Gastroesophageal sphincter (tissue), 4 donors: Measurements from ENCODE around the gene PCDH15. TPM values are rescaled to one million over a fixed set of nuclear protein-coding genes. Genes with fewer than 3 reads are reported as not detected.
"Not testable (repeated sequence)": the region's sequence is repeated elsewhere in the genome, so short reads cannot be mapped to it uniquely, and the experiment has no call there.

Source experiments
- ATAC-seq: fragments of 150-250 bp; one replicate; pipeline ENCODE4 v1.9.1; 2016; ENCODE audit warnings: mild to moderate bottlenecking, moderate library complexity
- H3K27ac ChIP-seq, 4 donors: fragments of 200-600 bp; sonication (generic) in 3 of 4; 1 replicate in 3 of 4; 2 replicates in 1 of 4; pipeline ENCODE4 v1.5.1; 2016 to 2019
- H3K27me3 ChIP-seq: fragments of 200-600 bp; sonication (generic); one replicate; pipeline ENCODE4 v1.5.1; 2019
- H3K36me3 ChIP-seq, 2 donors: fragments of 200-600 bp; sonication (generic); one replicate each; pipeline ENCODE4 v1.5.1; 2019; ENCODE audit warnings: control low read depth in 1 of 2
- H3K4me1 ChIP-seq, 3 donors: fragments of 200-600 bp; sonication (generic); 1 replicate in 2 of 3; 2 replicates in 1 of 3; pipeline ENCODE4 v1.5.1; 2016 to 2019; ENCODE audit warnings: control low read depth in 2 of 3
- H3K4me3 ChIP-seq, 2 donors: fragments of 200-600 bp; sonication (generic); one replicate each; pipeline ENCODE4 v1.5.1; 2019; ENCODE audit warnings: mild to moderate bottlenecking in 1 of 2, moderate library complexity in 1 of 2
- H3K9me3 ChIP-seq, 3 donors: fragments of 200-600 bp; sonication (generic); one replicate each; pipeline ENCODE4 v1.5.1; 2017 to 2019; ENCODE audit warnings: control low read depth in 2 of 3
- EP300 ChIP-seq: sonication (generic); formaldehyde crosslinking; IDR thresholded peaks from one replicate; pipeline ENCODE4 v1.6.1; 2017; ENCODE audit warnings: antibody characterized with exemption, mild to moderate bottlenecking
- POLR2A ChIP-seq, 2 donors: fragments of 450-650 bp; IDR thresholded peaks; one replicate each; pipeline ENCODE4 v1.6.1; 2017; ENCODE audit warnings: antibody characterized with exemption in 2 of 2, mild to moderate bottlenecking in 2 of 2, moderate library complexity in 1 of 2
- POLR2AphosphoS5 ChIP-seq: sonication (generic); formaldehyde crosslinking; IDR thresholded peaks from one replicate; pipeline ENCODE4 v1.6.1; 2017; ENCODE audit warnings: antibody characterized with exemption
- WGBS, 2 donors: methylation state at CpG; one replicate each; pipeline ENCODE4 v1.1.5; 2018; ENCODE audit warnings: low coverage in 1 of 2; 5-methylcytosine and 5-hydroxymethylcytosine counted together
- total RNA-seq, 4 donors: library from RNA; depleted of rRNA; stranded (reverse); fragments of >200 nt; gene quantifications; one replicate each; pipeline ENCODE4 v1.1.0, GENCODE V29; 2016
- TF ChIP-seq, protein P1 (sequence below), 4 experiments: fragments of 200-600 bp in 2 of 4; fragments of 450-650 bp in 2 of 4; sonication (generic) in 1 of 4; IDR thresholded peaks; one replicate each; pipeline ENCODE4 v1.5.1; 2017 to 2019; ENCODE audit warnings: antibody characterized with exemption in 4 of 4, mild to moderate bottlenecking in 2 of 4, moderate library complexity in 2 of 4

The PCDH15 gene
- total RNA-seq, 4 donors from 2014 or later = 0.10 to 0.50 (median 0.27) TPM; not detected in 1

DNA sequence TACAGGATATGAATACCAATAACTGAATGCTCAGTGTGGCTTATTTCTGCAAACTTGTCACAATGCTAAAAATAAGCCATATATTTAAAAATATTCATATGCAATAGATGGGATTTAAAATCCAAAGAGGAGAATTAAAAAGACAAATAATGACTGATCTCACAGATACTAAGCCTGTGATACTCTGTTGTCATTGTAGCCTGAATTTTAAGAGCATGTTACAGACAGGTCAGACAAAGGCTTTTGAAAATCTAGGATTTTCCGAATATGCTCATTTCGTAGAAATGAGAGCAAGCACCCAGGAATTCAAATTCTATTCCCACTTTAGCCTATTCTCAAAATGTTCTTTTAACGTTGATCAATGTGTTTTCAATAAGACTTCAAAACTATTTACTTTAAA is 269.7 kb downstream of the PCDH15 start:
- Histone ChIP-seq H3K4me3 (no peak overlapping the region), H3K9me3 (no peaks in the 10 kb centered on the region), H3K36me3 (no peaks in the 10 kb centered on the region), H3K27ac (no peak overlapping the region), H3K4me1 (no peaks in the 10 kb centered on the region), H3K27me3 (no peaks in the 10 kb centered on the region)
- 70 to 84% methylated on average over 3 of the region's 3 CpGs for WGBS, 2 donors
- TF ChIP-seq, protein P1, sequence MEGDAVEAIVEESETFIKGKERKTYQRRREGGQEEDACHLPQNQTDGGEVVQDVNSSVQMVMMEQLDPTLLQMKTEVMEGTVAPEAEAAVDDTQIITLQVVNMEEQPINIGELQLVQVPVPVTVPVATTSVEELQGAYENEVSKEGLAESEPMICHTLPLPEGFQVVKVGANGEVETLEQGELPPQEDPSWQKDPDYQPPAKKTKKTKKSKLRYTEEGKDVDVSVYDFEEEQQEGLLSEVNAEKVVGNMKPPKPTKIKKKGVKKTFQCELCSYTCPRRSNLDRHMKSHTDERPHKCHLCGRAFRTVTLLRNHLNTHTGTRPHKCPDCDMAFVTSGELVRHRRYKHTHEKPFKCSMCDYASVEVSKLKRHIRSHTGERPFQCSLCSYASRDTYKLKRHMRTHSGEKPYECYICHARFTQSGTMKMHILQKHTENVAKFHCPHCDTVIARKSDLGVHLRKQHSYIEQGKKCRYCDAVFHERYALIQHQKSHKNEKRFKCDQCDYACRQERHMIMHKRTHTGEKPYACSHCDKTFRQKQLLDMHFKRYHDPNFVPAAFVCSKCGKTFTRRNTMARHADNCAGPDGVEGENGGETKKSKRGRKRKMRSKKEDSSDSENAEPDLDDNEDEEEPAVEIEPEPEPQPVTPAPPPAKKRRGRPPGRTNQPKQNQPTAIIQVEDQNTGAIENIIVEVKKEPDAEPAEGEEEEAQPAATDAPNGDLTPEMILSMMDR (IDR thresholded peaks at IDR 0.05) = no peak
- no peak for TF ChIP-seq POLR2AphosphoS5
- TF ChIP-seq EP300 = no peak
- TF ChIP-seq POLR2A (IDR thresholded peaks at IDR 0.05) = no peak
- ATAC-seq = no peak

DNA sequence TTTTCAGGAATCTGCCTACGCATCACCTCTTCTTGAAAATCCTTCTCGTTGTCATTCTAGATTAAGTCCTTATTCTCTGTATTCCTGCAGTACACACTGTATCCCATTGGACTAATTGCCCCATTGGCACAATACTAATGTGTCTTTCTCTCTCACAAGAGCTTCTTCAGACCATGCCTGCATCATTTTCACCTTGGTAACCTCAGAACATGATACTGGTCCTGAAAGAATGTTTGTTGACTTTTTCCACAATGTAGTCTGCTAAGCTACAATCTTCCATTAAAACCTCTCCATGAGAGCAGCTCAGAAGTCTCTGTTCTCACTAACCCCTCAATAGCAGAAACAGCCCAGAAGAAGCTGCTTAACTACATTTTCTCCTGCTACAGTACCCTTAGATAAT is 270.7 kb downstream of the PCDH15 start:
- WGBS, 2 donors = 43 to 84% methylated on average over 1 to 2 of the region's 2 CpGs
- no peaks in the 10 kb centered on the region for H3K36me3 ChIP-seq
- no peaks in the 10 kb centered on the region for H3K27me3 ChIP-seq
- no peaks in the 10 kb centered on the region for H3K4me1 ChIP-seq
- no peak for ATAC-seq
- no peaks in the 10 kb centered on the region for H3K9me3 ChIP-seq
- H3K27ac ChIP-seq = no peak overlapping the region
- no peak overlapping the region for H3K4me3 ChIP-seq
- TF ChIP-seq POLR2AphosphoS5 = no peak
- no peak for TF ChIP-seq EP300
- no peak for TF ChIP-seq POLR2A (IDR thresholded peaks at IDR 0.05)
- TF ChIP-seq, protein P1 (IDR thresholded peaks at IDR 0.05) = no peak

DNA sequence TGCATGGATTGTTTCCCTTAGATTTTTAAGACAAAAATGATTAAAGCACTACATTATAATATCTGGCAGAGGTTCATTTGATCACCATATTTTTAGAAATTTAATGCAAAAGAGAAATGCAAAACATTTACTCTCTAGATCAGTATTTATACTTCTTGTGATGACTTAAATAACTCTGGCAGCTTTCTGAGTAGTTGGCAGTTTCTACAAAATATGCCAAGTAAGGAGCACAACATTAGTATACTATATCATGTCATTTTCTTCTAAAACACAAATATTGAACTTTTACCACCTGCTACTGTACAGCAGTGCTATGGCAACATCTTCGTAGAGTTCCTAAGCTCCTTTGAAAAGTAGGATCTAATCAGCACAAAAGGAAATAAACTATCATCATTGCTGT is 275.2 kb downstream of the PCDH15 start:
- WGBS, 2 donors = 20 to 40% methylated on average over 1 of the region's 1 CpG
- H3K36me3 ChIP-seq = no peaks in the 10 kb centered on the region
- H3K27ac ChIP-seq = no peak overlapping the region
- ATAC-seq = no peak
- TF ChIP-seq EP300 (no peak), POLR2AphosphoS5 (no peak), POLR2A (IDR thresholded peaks at IDR 0.05) (no peak)
- TF ChIP-seq, protein P1 (IDR thresholded peaks at IDR 0.05) = no peak
- no peaks in the 10 kb centered on the region for H3K27me3 ChIP-seq
- H3K4me1 ChIP-seq = no peaks in the 10 kb centered on the region
- no peak overlapping the region for H3K4me3 ChIP-seq
- H3K9me3 ChIP-seq = no peaks in the 10 kb centered on the region

DNA sequence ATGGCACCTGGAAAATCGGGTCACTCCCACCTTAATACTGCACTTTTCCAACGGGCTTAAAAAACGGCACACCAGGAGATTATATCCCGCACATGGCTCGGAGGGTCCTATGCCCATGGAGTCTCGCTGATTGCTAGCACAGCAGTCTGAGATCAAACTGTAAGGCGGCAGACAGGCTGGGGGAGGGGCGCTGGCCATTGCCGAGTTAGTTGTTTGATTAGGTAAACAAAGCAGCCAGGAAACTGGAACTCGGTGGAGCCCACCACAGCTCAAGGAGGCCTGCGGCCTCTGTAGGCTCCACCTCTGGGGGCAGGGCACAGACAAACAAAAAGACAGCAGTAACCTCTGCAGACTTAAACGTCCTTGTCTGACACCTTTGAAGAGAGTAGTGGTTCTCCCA is 285.8 kb downstream of the PCDH15 start:
- not testable (repeated sequence) for H3K4me1 ChIP-seq, H3K27ac ChIP-seq, H3K36me3 ChIP-seq, H3K27me3 ChIP-seq, ATAC-seq, H3K4me3 ChIP-seq
- 91 to 100% methylated on average over 4 to 10 of the region's 12 CpGs for WGBS, 2 donors
- peaks cover 0 to 18% (median 0%) of the 10 kb centered on the region in 3 donors for H3K9me3 ChIP-seq

DNA sequence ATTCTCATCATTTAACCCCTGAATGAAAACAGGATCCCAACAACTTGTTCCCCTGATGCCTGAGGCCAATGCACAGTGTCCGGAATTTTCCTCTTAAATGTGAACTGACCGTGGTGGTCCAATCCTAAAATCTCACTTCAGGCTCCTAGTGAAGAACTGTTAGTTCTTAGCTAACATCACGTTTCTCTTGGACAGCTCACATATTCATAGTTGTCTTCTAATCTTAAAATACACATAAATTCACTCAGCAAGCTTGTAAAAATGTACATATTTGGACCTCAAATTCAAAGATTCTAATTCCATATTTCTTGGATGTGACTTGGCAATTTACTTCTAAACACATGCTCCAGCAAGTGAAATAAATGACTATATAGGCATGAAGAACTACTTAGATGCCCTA is 297.2 kb downstream of the PCDH15 start:
- Histone ChIP-seq H3K4me3 (no peak overlapping the region), H3K27ac (no peak overlapping the region), H3K36me3 (no peaks in the 10 kb centered on the region), H3K9me3 (no peaks in the 10 kb centered on the region), H3K27me3 (no peaks in the 10 kb centered on the region), H3K4me1 (no peaks in the 10 kb centered on the region)
- no peak for ATAC-seq
- TF ChIP-seq POLR2A (IDR thresholded peaks at IDR 0.05) = no peak
- no peak for TF ChIP-seq POLR2AphosphoS5
- TF ChIP-seq, protein P1 (IDR thresholded peaks at IDR 0.05) = no peak
- TF ChIP-seq EP300 = no peak
- 55 to 100% methylated on average over 2 to 3 of the region's 3 CpGs for WGBS, 2 donors

DNA sequence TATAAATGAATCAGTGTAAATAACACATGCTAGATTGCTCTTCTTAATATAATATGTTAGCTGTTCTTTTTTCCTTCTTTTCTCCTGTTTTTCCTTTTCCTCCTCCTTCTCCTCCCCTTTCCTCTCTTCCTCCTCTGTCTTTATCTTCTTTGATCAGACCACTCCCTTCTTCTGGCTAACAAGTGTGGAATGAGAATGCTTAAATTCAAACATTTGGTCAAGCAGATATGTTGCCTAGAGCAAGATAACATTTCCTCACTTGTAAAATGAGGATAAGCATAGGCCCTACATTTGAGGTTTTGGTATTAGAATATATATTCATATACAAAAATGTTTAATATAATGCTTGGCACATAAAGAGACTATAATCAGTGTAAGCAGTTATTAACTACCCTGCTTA is 299.1 kb downstream of the PCDH15 start:
- Histone ChIP-seq H3K36me3 (no peaks in the 10 kb centered on the region), H3K27me3 (no peaks in the 10 kb centered on the region), H3K27ac (no peak overlapping the region), H3K9me3 (no peaks in the 10 kb centered on the region), H3K4me3 (no peak overlapping the region), H3K4me1 (no peaks in the 10 kb centered on the region)
- no peak for TF ChIP-seq POLR2A (IDR thresholded peaks at IDR 0.05)
- no peak for TF ChIP-seq POLR2AphosphoS5
- TF ChIP-seq, protein P1 (IDR thresholded peaks at IDR 0.05) = no peak
- TF ChIP-seq EP300 = no peak
- ATAC-seq = no peak
